ENCODE results near the gene PINK1.
"Not testable (repeated sequence)": the region's sequence is repeated elsewhere in the genome, so short reads cannot be mapped to it uniquely, and the experiment has no call there.

The PINK1 gene

GRCh38 chr1:20633190-20634064 lies at the start of gene PINK1:
TSS of gene PINK1 (plus strand) at chr1:20633458. CDS start at chr1:20633549, 91 bp downstream.
- peak; percentile 89 for DNase-seq (ENCODE audit: low spot score)

- no peak for DNase-seq (ENCODE audit: low spot score)
These were observed 48.4 kb upstream of the PINK1 start for GRCh38 chr1:20584890-20585289.

- no peak for DNase-seq (ENCODE audit: low spot score)
These were observed 46.2 kb upstream of the PINK1 start for GRCh38 chr1:20586953-20587660.

- no peak for DNase-seq (ENCODE audit: low spot score)
These were observed 45.6 kb upstream of the PINK1 start for GRCh38 chr1:20587661-20588053.

- DNase-seq (ENCODE audit: low spot score) = no peak
These were observed 44.5 kb upstream of the PINK1 start, which contains the start of gene CDA for GRCh38 chr1:20588634-20589225. TSS of gene CDA (plus strand) at chr1:20589097. CDS start at chr1:20589130, 33 bp downstream.

- DNase-seq (ENCODE audit: low spot score) = no peak
These were observed 43.7 kb upstream of the PINK1 start for GRCh38 chr1:20589331-20590278.

- no peak for DNase-seq (ENCODE audit: low spot score)
These were observed 42.9 kb upstream of the PINK1 start for GRCh38 chr1:20590306-20590777.

GRCh38 chr1:20593756-20594155 lies 39.5 kb upstream of the PINK1 start:
- DNase-seq (ENCODE audit: low spot score) = no peak

- DNase-seq (ENCODE audit: low spot score) = no peak
These were observed 38.5 kb upstream of the PINK1 start for GRCh38 chr1:20594746-20595145.

- no peak for DNase-seq (ENCODE audit: low spot score)
These were observed 37.2 kb upstream of the PINK1 start for GRCh38 chr1:20596106-20596505.

- no peak for DNase-seq (ENCODE audit: low spot score)
These were observed 35.6 kb upstream of the PINK1 start for GRCh38 chr1:20597650-20598049.

- no peak for DNase-seq (ENCODE audit: low spot score)
These were observed 33.1 kb upstream of the PINK1 start for GRCh38 chr1:20600156-20600555.

GRCh38 chr1:20601129-20601825 lies 32.0 kb upstream of the PINK1 start:
- no peak for DNase-seq (ENCODE audit: low spot score)

- no peak for DNase-seq (ENCODE audit: low spot score)
These were observed 30.3 kb upstream of the PINK1 start for GRCh38 chr1:20602851-20603450.

GRCh38 chr1:20603504-20604464 lies 29.5 kb upstream of the PINK1 start:
- no peak for DNase-seq (ENCODE audit: low spot score)

GRCh38 chr1:20604678-20605077 lies 28.6 kb upstream of the PINK1 start:
- DNase-seq (ENCODE audit: low spot score) = no peak

- not testable (repeated sequence) for DNase-seq (ENCODE audit: low spot score)
These were observed 26.3 kb upstream of the PINK1 start for GRCh38 chr1:20606801-20607570.

- DNase-seq (ENCODE audit: low spot score) = no peak
These were observed 23.7 kb upstream of the PINK1 start for GRCh38 chr1:20609541-20609940.
